HG02870 (cell line): Measurements from ENCODE around the gene COL4A6.
A peak's percentile ranks its signal among the peaks of the same experiment; 100 is the strongest.

Experiments
- ATAC-seq: cut with Tn5 transposase; IDR thresholded peaks from one replicate; pipeline ENCODE4 v1.9.1; 2021; ENCODE audit warnings: mild to moderate bottlenecking, moderate library complexity; ENCODE audit not compliant: unreplicated experiment

COL4A6 gene

GRCh38 chrX:108332281-108332680 lies 105.9 kb downstream of the COL4A6 start:
- peak; percentile 58 for ATAC-seq

GRCh38 chrX:108331126-108331909 lies 106.9 kb downstream of the COL4A6 start:
- ATAC-seq, result no peak

GRCh38 chrX:108323751-108324150 lies 114.5 kb downstream of the COL4A6 start:
- no peak for ATAC-seq

- ATAC-seq, result no peak
These were observed 116.0 kb downstream of the COL4A6 start for GRCh38 chrX:108322234-108322633.

- no peak for ATAC-seq
These were observed 121.8 kb downstream of the COL4A6 start for GRCh38 chrX:108316456-108316855.

- no peak for ATAC-seq
These were observed 124.6 kb downstream of the COL4A6 start for GRCh38 chrX:108313669-108314068.

GRCh38 chrX:108312957-108313356 lies 125.3 kb downstream of the COL4A6 start:
- ATAC-seq, result no peak

- no peak for ATAC-seq
These were observed 126.2 kb downstream of the COL4A6 start for GRCh38 chrX:108312011-108312410.

GRCh38 chrX:108310506-108310905 lies 127.7 kb downstream of the COL4A6 start:
- no peak for ATAC-seq

- ATAC-seq, result no peak
These were observed 129.1 kb downstream of the COL4A6 start for GRCh38 chrX:108309144-108309543.

GRCh38 chrX:108307132-108308085 lies 130.8 kb downstream of the COL4A6 start:
- ATAC-seq, result no peak

GRCh38 chrX:108306086-108306485 lies 132.1 kb downstream of the COL4A6 start:
- no peak for ATAC-seq

GRCh38 chrX:108304757-108305156 lies 133.5 kb downstream of the COL4A6 start:
- no peak for ATAC-seq

GRCh38 chrX:108304210-108304609 lies 134.0 kb downstream of the COL4A6 start:
- ATAC-seq, result no peak

GRCh38 chrX:108303682-108304081 lies 134.5 kb downstream of the COL4A6 start:
- no peak for ATAC-seq

GRCh38 chrX:108299704-108300103 lies 138.5 kb downstream of the COL4A6 start:
- peak; percentile 5 for ATAC-seq

- peak; percentile 74 for ATAC-seq
These were observed 139.1 kb downstream of the COL4A6 start for GRCh38 chrX:108299101-108299591.

GRCh38 chrX:108298165-108298602 lies 140.0 kb downstream of the COL4A6 start:
- no peak for ATAC-seq

- no peak for ATAC-seq
These were observed 140.9 kb downstream of the COL4A6 start for GRCh38 chrX:108297290-108297689.

GRCh38 chrX:108292053-108292452 lies 146.2 kb downstream of the COL4A6 start:
- no peak for ATAC-seq

- no peak for ATAC-seq
These were observed 152.3 kb downstream of the COL4A6 start for GRCh38 chrX:108285918-108286317.

GRCh38 chrX:108285356-108285755 lies 152.9 kb downstream of the COL4A6 start:
- no peak for ATAC-seq
